HCT116 (cell line): ENCODE measurements around the gene ABCD1. TPM values are rescaled to one million over a fixed set of nuclear protein-coding genes. Genes with fewer than 3 reads are reported as not detected.

Experiments
- ATAC-seq: fragments of 200-7000 bp; cut with Tn5 transposase; 2 replicates; pipeline ENCODE4 v1.9.1; 2020; ENCODE audit warnings: mild to moderate bottlenecking, moderate library complexity
- BruUV-seq: library from RNA; stranded (reverse); fragments of 400-500 nt; replicated peaks from 2 replicates; lab custom pipeline; 2021; lab: Mats Ljungman, UMichigan
- CTCF ChIA-PET: fragments of 300-600 bp; sonication (Branson Sonifier 250); formaldehyde crosslinking; loops from one replicate; lab custom pipeline; 2021; ENCODE audit warnings: antibody characterized with exemption; lab: Charles Lee
- POLR2A ChIA-PET: fragments of 300-600, 350-600 bp; sonication (Branson Sonifier 250); formaldehyde crosslinking; loops from one replicate; lab custom pipeline; 2021; ENCODE audit warnings: antibody characterized with exemption; lab: Charles Lee
- RAD21 ChIA-PET, 2 experiments: fragments of 300-600 bp; sonication (Branson Sonifier 250); formaldehyde crosslinking; loops; one replicate each; lab custom pipeline; 2023; ENCODE audit warnings: low total read pairs in 2 of 2; ENCODE audit not compliant: uncharacterized antibody in 2 of 2, unreplicated experiment in 2 of 2, low non-redundant PET in 1 of 2; lab: Charles Lee
- DNase-seq: peaks from one replicate; pipeline ENCODE4 v3.0.0-alpha.2; 2010; ENCODE audit warnings: low read depth, low spot score
- H2AFZ ChIP-seq: fragments of 200-600 bp; shearing (Covaris generic), sonication (generic); 2 replicates; pipeline ENCODE4 v1.6.1; 2017; ENCODE audit warnings: low read depth, mixed run types, mixed read lengths, antibody characterized with exemption, low read length; ENCODE audit not compliant: poor library complexity, severe bottlenecking
- H3K27ac ChIP-seq: 2 replicates; pipeline ENCODE4 v1.5.1; 2012; ENCODE audit warnings: low read depth, low read length
- H3K27me3 ChIP-seq: fragments of 200-600 bp; sonication (generic); 2 replicates; pipeline ENCODE4 v1.6.1; 2016; ENCODE audit warnings: mixed run types, low read length, mixed read lengths; ENCODE audit not compliant: insufficient read depth
- H3K36me3 ChIP-seq, 2 experiments: fragments of 200-500 bp in 1 of 2; fragments of 200-600 bp in 1 of 2; sonication (Bioruptor generic) in 1 of 2; sonication (generic) in 1 of 2; 2 replicates each; pipeline versions ENCODE4 v1.5.1 to v1.6.1; 2014 to 2016; ENCODE audit warnings: low read length in 2 of 2, inconsistent platforms in 1 of 2, mixed read lengths in 1 of 2, mixed run types in 1 of 2; ENCODE audit not compliant: insufficient read depth in 2 of 2, control insufficient read depth in 1 of 2
- H3K4me1 ChIP-seq, 2 experiments: fragments of 200-600 bp in 1 of 2; sonication (generic) in 1 of 2; 2 replicates each; pipeline versions ENCODE4 v1.5.1 to v1.6.1; 2012 to 2017; ENCODE audit warnings: low read length in 2 of 2, inconsistent platforms in 1 of 2, mild to moderate bottlenecking in 1 of 2, mixed read lengths in 1 of 2, mixed run types in 1 of 2, moderate library complexity in 1 of 2; ENCODE audit not compliant: insufficient read depth in 2 of 2, control insufficient read depth in 1 of 2
- H3K4me2 ChIP-seq: fragments of 200-600 bp; sonication (generic); 2 replicates; pipeline ENCODE4 v1.6.1; 2017; ENCODE audit warnings: mixed run types, low read length, mixed read lengths
- H3K4me3 ChIP-seq, 2 experiments: fragments of 200-600 bp in 1 of 2; sonication (generic) in 1 of 2; replicated peaks in 1 of 2; 2 replicates each; pipeline ENCODE4 v1.5.1; 2011 to 2016; ENCODE audit warnings: low read length in 2 of 2, control low read depth in 1 of 2, low read depth in 1 of 2, mild to moderate bottlenecking in 1 of 2, mixed read lengths in 1 of 2, mixed run types in 1 of 2
- H3K79me2 ChIP-seq: fragments of 200-600 bp; sonication (generic); 2 replicates; pipeline ENCODE4 v1.6.1; 2017; ENCODE audit warnings: mild to moderate bottlenecking, mixed run types, low read length, moderate library complexity, mixed read lengths; ENCODE audit not compliant: insufficient read depth
- H3K9ac ChIP-seq: fragments of 200-600 bp; sonication (generic); 2 replicates; pipeline ENCODE4 v1.6.1; 2016; ENCODE audit warnings: low read length, mixed read lengths
- H3K9me2 ChIP-seq: fragments of 200-600 bp; sonication (generic), shearing (Covaris generic); 2 replicates; pipeline ENCODE4 v1.6.1; 2017; ENCODE audit warnings: mixed run types, mild to moderate bottlenecking, moderate library complexity; ENCODE audit not compliant: insufficient read depth
- H3K9me3 ChIP-seq, 2 experiments: fragments of 200-500 bp in 1 of 2; fragments of 200-600 bp in 1 of 2; sonication (Bioruptor generic) in 1 of 2; sonication (generic) in 1 of 2; 2 replicates each; pipeline ENCODE4 v1.6.1; 2014 to 2017; ENCODE audit warnings: low read length in 2 of 2, mixed read lengths in 2 of 2, inconsistent platforms in 1 of 2, low read depth in 1 of 2, mild to moderate bottlenecking in 1 of 2, mixed run types in 1 of 2, moderate library complexity in 1 of 2; ENCODE audit not compliant: control insufficient read depth in 1 of 2, insufficient read depth in 1 of 2
- H4K20me1 ChIP-seq: fragments of 200-600 bp; sonication (generic), shearing (Covaris generic); 2 replicates; pipeline ENCODE4 v1.6.1; 2017; ENCODE audit warnings: mixed run types, mild to moderate bottlenecking, moderate library complexity; ENCODE audit not compliant: insufficient read depth
- ATF3 ChIP-seq: IDR thresholded peaks from 2 replicates; pipeline ENCODE4 v1.6.1; 2012
- CBX3 ChIP-seq: IDR thresholded peaks from 2 replicates; pipeline ENCODE4 v1.6.1; 2012; ENCODE audit warnings: low read depth
- CEBPB ChIP-seq: IDR thresholded peaks from 2 replicates; pipeline ENCODE4 v1.6.1; 2012; ENCODE audit warnings: low read depth
- CTCF ChIP-seq, 3 experiments: fragments of 200-600 bp in 1 of 3; sonication (generic) in 1 of 3; IDR thresholded peaks in 2 of 3; conservative IDR thresholded peaks in 1 of 3; 2 replicates each; pipeline ENCODE4 v1.5.1; 2012 to 2017; ENCODE audit warnings: low read depth in 2 of 3, low read length in 2 of 3, antibody characterized with exemption in 1 of 3, borderline replicate concordance in 1 of 3, control low read depth in 1 of 3, mild to moderate bottlenecking in 1 of 3, mixed read lengths in 1 of 3, mixed run types in 1 of 3, moderate library complexity in 1 of 3; ENCODE audit not compliant: insufficient read depth in 1 of 3
- EGR1 ChIP-seq: IDR thresholded peaks from 2 replicates; pipeline ENCODE4 v1.6.1; 2012; ENCODE audit warnings: low read depth
- ELF1 ChIP-seq: IDR thresholded peaks from 2 replicates; pipeline ENCODE4 v1.6.1; 2012; ENCODE audit warnings: low read depth, borderline replicate concordance
- EZH2 ChIP-seq: fragments of 200-600 bp; sonication (generic); IDR thresholded peaks from 2 replicates; pipeline ENCODE4 v1.6.1; 2017; ENCODE audit warnings: antibody characterized with exemption, mixed run types
- EZH2phosphoT487 ChIP-seq: fragments of 200-600 bp; IDR thresholded peaks from 2 replicates; pipeline ENCODE4 v1.6.1; 2018; ENCODE audit warnings: antibody characterized with exemption, borderline replicate concordance
- JUND ChIP-seq: IDR thresholded peaks from 2 replicates; pipeline ENCODE4 v1.6.1; 2012
- POLR2A ChIP-seq: IDR thresholded peaks from 2 replicates; pipeline ENCODE4 v1.7.0; 2011; ENCODE audit warnings: borderline replicate concordance; ENCODE audit not compliant: insufficient read depth, insufficient read length; ENCODE audit errors: extremely low read depth
- POLR2AphosphoS5 ChIP-seq: IDR thresholded peaks from 2 replicates; pipeline ENCODE4 v1.6.1; 2011; ENCODE audit warnings: mild to moderate bottlenecking, low read depth, low read length, moderate library complexity
- RAD21 ChIP-seq: IDR thresholded peaks from 2 replicates; pipeline ENCODE4 v1.6.1; 2012; ENCODE audit warnings: low read depth, mild to moderate bottlenecking
- SP1 ChIP-seq: IDR thresholded peaks from 2 replicates; pipeline ENCODE4 v1.6.1; 2012; ENCODE audit warnings: low read depth
- SRF ChIP-seq: IDR thresholded peaks from 2 replicates; pipeline ENCODE4 v1.6.1; 2012; ENCODE audit warnings: low read depth
- YY1 ChIP-seq: IDR thresholded peaks from 2 replicates; pipeline ENCODE4 v1.6.1; 2011; ENCODE audit warnings: low read length, low read depth, moderate library complexity, mild to moderate bottlenecking; ENCODE audit not compliant: insufficient replicate concordance; ENCODE audit errors: extremely low read depth
- ZFX ChIP-seq: fragments of 450-650 bp; IDR thresholded peaks from 2 replicates; pipeline ENCODE4 v1.6.1; 2017
- intact Hi-C: fragments of 100-400 bp; cut with micrococcal nuclease; formaldehyde crosslinking; loops from 2 replicates; pipeline ENCODE4 v1.10.0; 2022
- total RNA-seq: library from RNA; stranded (reverse); gene quantifications from one replicate; pipeline ENCODE4 v1.2.1, GENCODE V29; 2021; ENCODE audit not compliant: unreplicated experiment

The ABCD1 gene
- total RNA-seq, 1 experiment from 2014 or later, result 7.1 TPM

GRCh38 chrX:153782871-153783270, 58.2 kb downstream of the ABCD1 start:
- TF ChIP-seq CTCF (IDR thresholded peaks at IDR 0.05 in 2 of 3, conservative IDR thresholded peaks at IDR 0.05 in 1 of 3; ENCODE audit: borderline replicate concordance in 1 of 3, insufficient read depth in 1 of 3, low read depth in 2 of 3, low read length in 2 of 3), result no peak
- TF ChIP-seq POLR2A, result no peak
- TF ChIP-seq EGR1, result no peak
- TF ChIP-seq JUND, result no peak
- no peak for TF ChIP-seq EZH2
- TF ChIP-seq SRF, result no peak
- no peak for TF ChIP-seq CEBPB
- no peak for TF ChIP-seq ATF3
- no TSS peak for BruUV-seq
- no peaks in the 10 kb centered on the region for H3K79me2 ChIP-seq
- ChIA-PET POLR2A (no interaction called here), RAD21 (no interaction called here), CTCF (no interaction called here)
- H3K4me2 ChIP-seq, result no peak overlapping the region
- DNase-seq (no peak), ATAC-seq (no peak)
- no peak overlapping the region for H2AFZ ChIP-seq
- H3K9me2 ChIP-seq, result no peaks in the 10 kb centered on the region
- no peak overlapping the region for H3K4me3 ChIP-seq
- no peaks in the 10 kb centered on the region for H4K20me1 ChIP-seq
- no peaks in the 10 kb centered on the region for H3K9me3 ChIP-seq
- H3K36me3 ChIP-seq, result no peaks in the 10 kb centered on the region; a peak in 1 of 4 replicates
- intact Hi-C loops, result no loop called here
- no peak overlapping the region for H3K9ac ChIP-seq
- H3K4me1 ChIP-seq, result no peaks in the 10 kb centered on the region
- no peak overlapping the region for H3K27ac ChIP-seq
- H3K27me3 ChIP-seq, result no peaks in the 10 kb centered on the region

GRCh38 chrX:153783378-153784013, 58.8 kb downstream of the ABCD1 start:
- Histone ChIP-seq H3K4me2 (no peak overlapping the region), H2AFZ (no peak overlapping the region), H3K9me3 (no peaks in the 10 kb centered on the region), H4K20me1 (no peaks in the 10 kb centered on the region), H3K4me3 (no peak overlapping the region), H3K36me3 (no peaks in the 10 kb centered on the region; a peak in 1 of 4 replicates), H3K9me2 (no peaks in the 10 kb centered on the region), H3K4me1 (no peaks in the 10 kb centered on the region)
- ChIA-PET CTCF (no interaction called here), POLR2A (no interaction called here)
- no peak for ATAC-seq
- intact Hi-C loops, result no loop called here
- TF ChIP-seq CTCF (IDR thresholded peaks at IDR 0.05 in 2 of 3, conservative IDR thresholded peaks at IDR 0.05 in 1 of 3; ENCODE audit: borderline replicate concordance in 1 of 3, insufficient read depth in 1 of 3, low read depth in 2 of 3, low read length in 2 of 3) (no peak), ZFX (no peak), ATF3 (no peak), EZH2 (no peak), ELF1 (no peak), JUND (no peak), SRF (no peak), POLR2AphosphoS5 (no peak), CBX3 (no peak), YY1 (no peak), EGR1 (no peak), RAD21 (no peak), EZH2phosphoT487 (no peak), SP1 (no peak)
- TF ChIP-seq, all 23 proteins: peak for 0
- H3K27ac ChIP-seq, result no peak overlapping the region
- BruUV-seq, result no TSS peak
- H3K79me2 ChIP-seq, result no peaks in the 10 kb centered on the region
- no peak for DNase-seq
- no peaks in the 10 kb centered on the region for H3K27me3 ChIP-seq
- RAD21 ChIA-PET, result no interaction called here
- no peak overlapping the region for H3K9ac ChIP-seq
